IPS DF 6.9 (cell line): Measurements from ENCODE around the gene MCM9.

Experiments used
- DNase-seq: peaks from one replicate; pipeline ENCODE4 v3.0.0-alpha.2; 2013; ENCODE audit warnings: low read depth, low spot score
- H3K27ac ChIP-seq: one replicate; pipeline ENCODE4 v1.5.1; 2013; ENCODE audit warnings: low read length, control low read depth
- H3K27me3 ChIP-seq: 2 replicates; pipeline ENCODE4 v1.6.1; 2013; ENCODE audit warnings: mild to moderate bottlenecking, low read length; ENCODE audit not compliant: control insufficient read depth, insufficient read depth
- H3K36me3 ChIP-seq: 2 replicates; pipeline ENCODE4 v1.6.1; 2013; ENCODE audit warnings: low read length; ENCODE audit not compliant: control insufficient read depth, insufficient read depth
- H3K4me1 ChIP-seq: 2 replicates; pipeline ENCODE4 v1.6.1; 2013; ENCODE audit warnings: low read length; ENCODE audit not compliant: control insufficient read depth, insufficient read depth
- H3K4me3 ChIP-seq: 2 replicates; pipeline ENCODE4 v1.5.1; 2013; ENCODE audit warnings: mild to moderate bottlenecking, low read length
- H3K9me3 ChIP-seq: 2 replicates; pipeline ENCODE4 v1.6.1; 2013; ENCODE audit warnings: low read length, inconsistent platforms; ENCODE audit not compliant: control insufficient read depth, insufficient read depth
- WGBS: extraction: QIAGEN DNeasy Blood & Tissue Kit; methylation state at CpG from one replicate; pipeline ENCODE4 v1.1.7; 2013; ENCODE audit warnings: mixed read lengths, missing lambda C conversion rate; ENCODE audit not compliant: insufficient read length, insufficient coverage; 5-methylcytosine and 5-hydroxymethylcytosine counted together

The MCM9 gene

DNA sequence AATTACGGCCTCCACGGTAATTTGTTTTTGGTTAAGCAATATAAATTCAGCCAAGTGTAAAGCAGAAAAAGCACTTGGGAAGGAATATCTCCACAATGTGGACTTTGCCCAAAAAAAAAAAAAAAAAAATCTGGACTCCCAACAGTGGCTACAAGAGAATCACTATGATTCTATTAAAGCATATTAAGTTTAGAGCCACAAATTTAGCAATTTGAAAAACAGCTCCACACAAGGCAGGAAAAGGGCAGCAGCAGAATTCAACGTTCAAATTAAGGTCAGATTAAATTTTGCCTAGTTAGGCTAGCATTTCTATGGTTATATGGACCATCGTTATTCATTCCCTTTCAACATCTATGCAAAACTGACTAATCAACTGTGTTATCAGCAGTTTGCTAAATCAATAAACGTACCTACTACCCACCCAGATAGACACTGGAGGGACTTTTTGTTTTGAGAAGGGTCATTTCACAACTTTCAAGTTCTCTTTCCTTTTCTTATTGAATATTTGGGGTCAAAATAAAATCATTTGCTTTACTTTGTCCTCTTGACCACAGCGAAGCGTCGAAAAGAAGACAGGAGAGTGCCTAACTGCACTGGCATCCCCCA lies 1.0 kb downstream of the MCM9 start:
- no CpG with 5 or more reads among the region's 8 CpGs for WGBS

DNA sequence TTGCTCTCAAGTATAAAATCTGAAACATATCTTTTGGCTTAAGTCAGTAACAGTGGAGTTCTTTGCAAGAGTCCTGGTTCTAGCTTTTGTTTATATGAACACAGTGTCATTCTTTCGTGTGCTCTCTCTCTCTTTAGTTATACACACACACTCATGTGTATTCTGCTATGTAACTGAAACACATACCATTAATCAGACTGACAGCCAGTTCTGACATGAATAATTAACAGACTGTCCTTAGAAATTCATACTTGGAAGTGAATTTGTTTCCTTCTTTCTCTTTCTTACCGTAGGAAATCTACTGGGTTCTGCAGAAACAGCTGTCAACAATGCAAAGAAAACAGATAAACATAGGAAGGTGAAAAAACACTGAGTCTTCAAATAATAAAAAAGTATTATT lies 2.5 kb downstream of the MCM9 start:
- Histone ChIP-seq H3K4me3 (no peak overlapping the region), H3K9me3 (no peaks in the 10 kb centered on the region), H3K27me3 (no peaks in the 10 kb centered on the region), H3K27ac (no peak overlapping the region), H3K36me3 (peaks cover 2% of the 10 kb centered on the region; the same call in 1 of the 2 replicates), H3K4me1 (no peaks in the 10 kb centered on the region)
- DNase-seq, result no peak
- WGBS, result no CpG with 5 or more reads among the region's 2 CpGs

More for the DNA sequence above, 1.0 kb downstream of the MCM9 start:
- Histone ChIP-seq H3K9me3 (no peaks in the 10 kb centered on the region), H3K4me1 (no peaks in the 10 kb centered on the region), H3K27ac (no peak overlapping the region), H3K27me3 (no peaks in the 10 kb centered on the region), H3K36me3 (peaks cover 2% of the 10 kb centered on the region; the same call in 1 of the 2 replicates), H3K4me3 (peak overlapping the region; percentile 12; the same call in 1 of the 2 replicates)
- DNase-seq, result no peak

DNA sequence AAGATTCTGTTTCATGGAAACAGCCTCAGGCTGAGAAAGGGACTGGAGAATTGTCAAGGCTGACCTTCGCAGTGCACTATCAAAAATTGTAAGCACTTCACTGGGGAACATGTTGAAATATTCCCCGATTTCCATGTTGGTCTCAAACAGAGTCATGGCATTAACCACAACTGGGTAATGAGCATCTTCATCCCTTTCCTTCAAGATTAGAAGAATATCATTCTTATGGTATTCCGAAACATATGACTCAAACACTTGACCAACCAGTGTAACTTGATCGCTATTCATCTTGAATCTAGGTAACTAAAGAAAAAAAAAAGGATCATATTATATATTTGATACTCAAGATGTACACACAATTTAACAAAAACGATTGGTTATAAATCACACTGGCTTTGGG lies 3.5 kb downstream of the MCM9 start:
- WGBS, result no CpG with 5 or more reads among the region's 5 CpGs
- no peak for DNase-seq
- H3K27me3 ChIP-seq, result no peaks in the 10 kb centered on the region
- H3K36me3 ChIP-seq, result peaks cover 2% of the 10 kb centered on the region; the same call in 1 of the 2 replicates
- H3K27ac ChIP-seq, result no peak overlapping the region
- no peaks in the 10 kb centered on the region for H3K9me3 ChIP-seq
- no peak overlapping the region for H3K4me3 ChIP-seq
- no peaks in the 10 kb centered on the region for H3K4me1 ChIP-seq

DNA sequence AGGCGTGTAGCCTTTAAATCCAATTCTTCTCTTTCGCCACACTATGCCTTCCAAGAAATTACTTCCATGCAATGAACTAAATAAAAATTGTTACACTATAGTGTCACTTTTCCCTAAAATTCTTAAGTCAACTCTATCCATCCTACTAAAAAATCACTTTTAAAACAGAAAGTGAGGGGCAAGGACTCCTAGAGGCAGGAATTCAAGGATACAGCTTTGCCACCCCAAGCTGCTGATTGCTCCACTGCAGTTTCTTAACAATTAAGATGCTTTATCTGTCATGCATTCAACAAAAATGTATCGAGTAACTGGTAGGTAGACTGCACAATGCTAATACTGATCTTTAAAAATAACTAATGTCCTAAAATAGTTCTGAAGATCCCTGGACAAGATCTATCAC lies 4.3 kb downstream of the MCM9 start:
- no CpG with 5 or more reads among the region's 3 CpGs for WGBS
- Histone ChIP-seq H3K9me3 (no peaks in the 10 kb centered on the region), H3K27me3 (no peaks in the 10 kb centered on the region), H3K27ac (no peak overlapping the region), H3K4me1 (no peaks in the 10 kb centered on the region), H3K4me3 (no peak overlapping the region), H3K36me3 (peaks cover 2% of the 10 kb centered on the region; the same call in 1 of the 2 replicates)
- DNase-seq, result no peak

DNA sequence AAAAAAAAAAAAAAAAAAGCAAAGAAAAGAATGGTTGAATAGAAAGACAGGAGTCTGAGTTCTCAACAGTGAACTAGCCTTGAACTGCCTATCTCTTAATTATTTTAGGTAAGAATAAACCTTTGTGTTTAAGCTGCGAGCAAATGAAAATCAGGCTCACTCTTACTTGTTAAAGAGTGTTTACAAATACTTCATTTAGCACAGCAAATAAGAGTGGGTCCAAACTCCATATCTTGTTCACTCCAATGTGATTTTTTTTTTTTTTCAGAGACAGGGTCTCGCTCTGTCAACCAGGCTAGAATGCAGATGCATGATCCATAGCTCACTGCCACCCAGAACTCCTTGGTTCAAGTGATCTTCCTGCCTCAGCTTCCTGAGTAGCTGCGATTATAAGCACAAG lies 11.9 kb downstream of the MCM9 start:
- Histone ChIP-seq H3K9me3 (no peaks in the 10 kb centered on the region), H3K4me1 (no peaks in the 10 kb centered on the region), H3K27ac (no peak overlapping the region), H3K27me3 (no peaks in the 10 kb centered on the region), H3K36me3 (peaks cover 5% of the 10 kb centered on the region; the same call in 1 of the 2 replicates), H3K4me3 (no peak overlapping the region)
- no peak for DNase-seq
- no CpG with 5 or more reads among the region's 3 CpGs for WGBS

DNA sequence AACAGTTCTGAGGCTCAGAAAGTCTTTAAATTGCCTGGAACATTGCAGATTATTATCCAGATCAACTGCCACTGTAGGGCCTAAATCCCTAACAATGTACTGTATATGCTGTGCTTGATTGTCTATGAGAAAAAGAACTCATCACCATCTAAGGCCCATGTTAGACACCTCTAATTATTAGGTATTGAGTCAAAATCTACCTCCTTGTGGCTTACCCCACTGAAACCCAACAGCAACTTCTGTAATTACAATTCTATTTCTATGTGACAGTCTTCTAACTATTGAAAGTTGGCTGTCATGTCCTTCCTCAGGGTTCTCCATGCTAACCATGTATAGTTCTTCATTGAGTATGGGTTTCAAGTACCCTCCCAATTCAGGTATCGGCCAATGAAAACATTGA lies 13.9 kb downstream of the MCM9 start:
- Histone ChIP-seq H3K9me3 (no peaks in the 10 kb centered on the region), H3K27me3 (no peaks in the 10 kb centered on the region), H3K4me3 (no peak overlapping the region), H3K27ac (no peak overlapping the region), H3K4me1 (no peaks in the 10 kb centered on the region), H3K36me3 (peaks cover 5% of the 10 kb centered on the region; the same call in 1 of the 2 replicates)
- DNase-seq, result no peak
- no CpG with 5 or more reads among the region's 1 CpG for WGBS

DNA sequence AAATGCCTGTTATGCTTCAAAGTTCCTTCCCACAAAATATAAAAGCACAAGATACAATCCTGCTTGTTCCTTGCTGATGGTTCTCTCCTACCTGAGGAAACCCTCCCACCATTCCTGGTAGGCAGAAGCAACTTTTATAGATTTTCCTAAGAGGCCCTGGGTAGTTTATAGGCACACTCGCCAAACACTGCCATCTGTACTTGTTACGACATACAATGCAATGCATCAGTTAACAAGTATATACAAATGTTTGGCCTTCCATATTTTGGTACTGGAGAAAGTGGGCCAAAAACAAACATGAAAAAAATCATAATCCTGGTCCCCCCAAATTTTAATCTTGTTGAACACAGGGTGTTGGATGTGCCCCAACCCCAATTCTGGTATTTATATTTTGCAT lies 16.6 kb downstream of the MCM9 start:
- Histone ChIP-seq H3K9me3 (no peaks in the 10 kb centered on the region), H3K27me3 (no peaks in the 10 kb centered on the region), H3K27ac (no peak overlapping the region), H3K36me3 (peaks cover 3% of the 10 kb centered on the region; the same call in 1 of the 2 replicates), H3K4me3 (no peak overlapping the region), H3K4me1 (no peaks in the 10 kb centered on the region)
- WGBS, result no CpG with 5 or more reads among the region's 2 CpGs
- DNase-seq, result no peak

DNA sequence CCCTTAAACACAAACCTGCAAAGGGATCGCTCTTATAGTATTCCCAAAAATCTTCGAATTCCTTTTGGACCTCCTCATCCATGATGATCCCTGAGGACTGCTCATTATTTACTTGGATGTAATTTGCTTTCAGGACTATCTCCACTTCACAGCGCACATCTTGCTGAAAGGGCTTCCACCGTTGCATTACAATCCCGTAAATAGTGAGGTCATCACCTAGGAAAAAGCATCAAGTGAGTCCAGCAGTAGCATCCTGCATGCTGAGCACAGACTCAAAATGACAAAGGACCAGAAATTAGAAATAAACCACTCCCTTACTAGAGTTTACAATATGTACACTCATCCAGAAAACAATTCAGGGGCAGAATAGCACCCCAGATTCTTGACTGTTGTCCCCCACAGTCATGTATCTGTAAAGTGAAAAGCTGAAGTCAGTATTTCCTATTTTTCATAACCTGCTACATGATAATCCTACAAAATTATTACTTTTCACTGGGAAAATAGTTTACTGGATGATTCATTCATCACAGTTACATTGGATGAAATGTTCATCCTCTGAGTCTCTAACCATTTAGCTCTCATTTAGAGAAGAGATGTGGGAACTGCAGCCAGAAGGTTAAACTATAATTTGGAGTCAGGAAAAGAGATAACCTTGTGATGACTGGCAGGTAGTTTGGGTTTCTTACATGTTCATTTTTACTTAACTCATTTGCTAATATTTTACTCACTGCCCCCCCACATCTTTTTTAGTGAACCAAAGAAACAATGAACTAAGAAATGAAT lies 17.2 kb downstream of the MCM9 start:
- WGBS, result no CpG with 5 or more reads among the region's 5 CpGs
- H3K27me3 ChIP-seq, result no peaks in the 10 kb centered on the region
- no peak overlapping the region for H3K4me3 ChIP-seq
- H3K4me1 ChIP-seq, result no peaks in the 10 kb centered on the region
- H3K9me3 ChIP-seq, result no peaks in the 10 kb centered on the region
- DNase-seq, result no peak
- H3K36me3 ChIP-seq, result peaks cover 3% of the 10 kb centered on the region; the same call in 1 of the 2 replicates
- H3K27ac ChIP-seq, result no peak overlapping the region

DNA sequence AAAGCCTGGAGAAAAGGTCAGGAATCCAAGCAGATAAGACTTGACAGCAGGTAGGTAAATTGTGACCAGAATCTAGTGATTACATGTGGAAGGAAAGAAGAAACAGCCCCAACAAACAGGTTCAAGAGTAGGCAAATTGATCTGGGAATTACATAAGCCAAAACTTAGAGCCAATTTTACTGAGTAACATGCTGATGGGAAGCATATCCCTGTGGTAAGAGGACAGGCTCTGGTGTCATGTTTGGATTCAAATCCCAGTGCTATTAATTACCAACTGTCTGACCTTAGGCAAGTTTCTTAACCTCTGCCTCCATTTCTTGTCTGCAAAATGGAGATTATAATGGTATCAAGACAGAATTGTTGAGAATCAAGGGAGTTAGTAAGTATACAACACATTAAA lies 20.4 kb downstream of the MCM9 start:
- no peaks in the 10 kb centered on the region for H3K4me1 ChIP-seq
- no peak for DNase-seq
- no peaks in the 10 kb centered on the region for H3K9me3 ChIP-seq
- H3K4me3 ChIP-seq, result no peak overlapping the region
- H3K27ac ChIP-seq, result no peak overlapping the region
- peaks cover 3% of the 10 kb centered on the region; the same call in 1 of the 2 replicates for H3K36me3 ChIP-seq
- no peaks in the 10 kb centered on the region for H3K27me3 ChIP-seq

DNA sequence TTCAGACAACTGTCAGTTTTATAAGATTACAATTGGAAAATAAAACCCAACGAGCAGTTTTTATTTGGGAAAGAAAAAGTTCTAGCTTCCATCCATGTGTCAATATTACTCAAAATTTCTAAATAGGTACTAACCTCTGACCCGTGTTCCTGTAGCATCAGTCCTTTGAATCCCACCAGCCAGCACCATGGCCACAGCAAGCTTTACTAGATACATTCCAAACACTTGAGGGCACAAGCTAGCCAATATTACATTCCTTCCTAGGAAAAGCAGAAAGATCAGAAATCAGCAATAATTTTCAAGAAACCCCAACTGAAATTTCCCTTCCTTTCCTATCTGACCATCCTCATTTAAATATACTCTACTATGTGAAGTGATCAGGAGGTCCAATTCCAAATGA lies 21.8 kb downstream of the MCM9 start:
- no CpG with 5 or more reads among the region's 2 CpGs for WGBS
- Histone ChIP-seq H3K27me3 (no peaks in the 10 kb centered on the region), H3K27ac (no peak overlapping the region), H3K9me3 (no peaks in the 10 kb centered on the region), H3K4me3 (no peak overlapping the region), H3K36me3 (peaks cover 3% of the 10 kb centered on the region; the same call in 1 of the 2 replicates), H3K4me1 (no peaks in the 10 kb centered on the region)
- DNase-seq, result no peak
